PC-3 (cell line): ENCODE results near the gene AMIGO3. TPM values are rescaled to one million over a fixed set of nuclear protein-coding genes. Genes with fewer than 3 reads are reported as not detected.

Source experiments
- ATAC-seq: fragments of 200-7000 bp; cut with Tn5 transposase; 2 replicates; pipeline ENCODE4 v1.9.1; 2020; ENCODE audit warnings: mild to moderate bottlenecking, moderate library complexity
- BruUV-seq: library from RNA; stranded (reverse); fragments of 400-500 nt; replicated peaks from 2 replicates; lab custom pipeline; 2021; lab: Mats Ljungman, UMichigan
- CTCF ChIA-PET: fragments of 300-600 bp; sonication (Branson Sonifier 250); formaldehyde crosslinking; loops from one replicate; lab custom pipeline; 2022; ENCODE audit warnings: antibody characterized with exemption; lab: Charles Lee
- POLR2A ChIA-PET: fragments of 300-600 bp; sonication (Branson Sonifier 250); formaldehyde crosslinking; loops from one replicate; lab custom pipeline; 2022; ENCODE audit warnings: antibody characterized with exemption; ENCODE audit not compliant: unreplicated experiment; lab: Charles Lee
- DNase-seq: peaks from one replicate; pipeline ENCODE4 v3.0.0-alpha.2; 2015
- H2AFZ ChIP-seq: fragments of 300-600 bp; sonication (generic); 2 replicates; pipeline ENCODE4 v1.6.0; 2016; ENCODE audit warnings: antibody characterized with exemption, low read length
- H3F3A ChIP-seq: fragments of 300-600 bp; sonication (generic); one replicate; pipeline ENCODE4 v1.6.0; 2017; ENCODE audit warnings: antibody characterized with exemption, low read length, control low read depth, mild to moderate bottlenecking; ENCODE audit not compliant: unreplicated experiment
- H3K27ac ChIP-seq: fragments of 300-600 bp; sonication (generic); 2 replicates; pipeline ENCODE4 v1.5.1; 2016; ENCODE audit warnings: mild to moderate bottlenecking, low read length
- H3K27me3 ChIP-seq: fragments of 300-600 bp; sonication (generic); 2 replicates; pipeline ENCODE4 v1.6.1; 2016; ENCODE audit warnings: low read length, mixed read lengths
- H3K36me3 ChIP-seq: fragments of 300-600 bp; sonication (generic); 2 replicates; pipeline ENCODE4 v1.6.1; 2016; ENCODE audit warnings: low read depth, mixed run types, low read length, mixed read lengths
- H3K4me1 ChIP-seq: fragments of 300-600 bp; sonication (generic); 2 replicates; pipeline ENCODE4 v1.5.1; 2016; ENCODE audit warnings: low read length; ENCODE audit not compliant: insufficient read depth
- H3K4me2 ChIP-seq: fragments of 300-600 bp; sonication (generic); 2 replicates; pipeline ENCODE4 v1.6.0; 2016; ENCODE audit warnings: low read length
- H3K4me3 ChIP-seq: fragments of 300-600 bp; sonication (generic); 2 replicates; pipeline ENCODE4 v1.5.1; 2016; ENCODE audit warnings: mild to moderate bottlenecking, low read length, mixed read lengths
- H3K79me2 ChIP-seq: fragments of 300-600 bp; sonication (generic); 2 replicates; pipeline ENCODE4 v1.6.1; 2017; ENCODE audit warnings: low read length, mixed read lengths
- H3K9ac ChIP-seq: fragments of 300-600 bp; sonication (generic); 2 replicates; pipeline ENCODE4 v1.6.0; 2016; ENCODE audit warnings: mild to moderate bottlenecking, low read length
- H3K9me2 ChIP-seq: fragments of 300-600 bp; sonication (generic); replicated peaks from 2 replicates; pipeline ENCODE4 v1.6.1; 2016; ENCODE audit warnings: mixed run types, low read length, mixed read lengths
- H3K9me3 ChIP-seq: fragments of 300-600 bp; sonication (generic); 2 replicates; pipeline ENCODE4 v1.6.1; 2016; ENCODE audit warnings: low read length, mixed read lengths
- H4K20me1 ChIP-seq: fragments of 300-600 bp; sonication (generic); 2 replicates; pipeline ENCODE4 v1.6.1; 2016; ENCODE audit warnings: low read length, mixed read lengths
- CTCF ChIP-seq: fragments of 300-600 bp; sonication (generic); conservative IDR thresholded peaks from 2 replicates; pipeline ENCODE4 v1.5.1; 2017; ENCODE audit warnings: antibody characterized with exemption, low read depth, mild to moderate bottlenecking, low read length
- EZH2 ChIP-seq: fragments of 300-600 bp; sonication (generic); IDR thresholded peaks from one replicate; pipeline ENCODE4 v1.6.1; 2017; ENCODE audit warnings: antibody characterized with exemption, mild to moderate bottlenecking, low read length; ENCODE audit not compliant: unreplicated experiment
- EZH2phosphoT487 ChIP-seq: fragments of 300-600 bp; sonication (generic); IDR thresholded peaks from 2 replicates; pipeline ENCODE4 v1.6.1; 2018; ENCODE audit warnings: mild to moderate bottlenecking, antibody characterized with exemption, low read length, borderline replicate concordance
- intact Hi-C: fragments of 100-400 bp; cut with micrococcal nuclease; formaldehyde crosslinking; loops from 2 replicates; pipeline ENCODE4 v1.9.0; 2023
- total RNA-seq: library from RNA; depleted of rRNA; stranded (reverse); fragments of >200 nt; gene quantifications from 2 replicates; pipeline ENCODE4 v1.2.3, GENCODE V29; 2014

The AMIGO3 gene
- total RNA-seq, 1 experiment from 2014 or later: 1.8 TPM

DNA sequence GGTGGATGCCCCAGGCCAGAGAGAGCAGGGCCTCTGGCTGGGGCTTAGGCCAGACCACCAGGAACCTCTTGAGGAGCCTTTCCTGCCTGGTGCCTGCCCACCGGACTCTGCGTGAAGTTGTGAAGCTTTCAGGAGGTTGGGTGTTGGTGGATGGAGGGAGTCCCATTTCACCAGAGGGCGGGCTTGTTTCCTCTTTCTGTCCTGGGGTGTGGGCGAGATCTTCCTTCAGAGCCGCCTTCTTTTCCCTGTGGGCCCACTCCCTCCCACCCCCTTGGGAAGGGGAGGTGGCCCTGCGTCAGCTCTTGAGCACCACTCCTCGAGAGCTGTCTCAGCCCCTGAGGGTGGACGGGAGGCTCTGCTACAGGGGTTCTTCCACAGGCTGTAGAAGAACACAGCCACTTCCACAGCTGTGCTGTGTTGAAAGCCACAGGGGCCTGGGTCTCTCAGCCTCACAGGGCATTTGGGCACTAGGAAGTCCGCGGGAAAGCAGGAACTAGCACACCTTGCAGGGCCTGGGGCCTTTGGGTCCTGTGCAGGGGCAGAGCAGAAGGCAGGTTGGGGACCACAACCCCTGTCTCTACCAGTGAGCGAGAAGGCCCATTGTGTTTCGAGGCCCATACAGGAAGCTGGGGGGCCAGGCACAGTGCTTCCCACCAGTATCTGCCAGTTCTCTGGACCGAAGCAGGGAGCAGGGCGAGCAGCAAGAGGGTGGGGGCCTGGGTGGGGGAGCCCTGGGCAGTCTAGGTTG lies 2.1 kb downstream of the AMIGO3 start:
- no TSS peak for BruUV-seq

DNA sequence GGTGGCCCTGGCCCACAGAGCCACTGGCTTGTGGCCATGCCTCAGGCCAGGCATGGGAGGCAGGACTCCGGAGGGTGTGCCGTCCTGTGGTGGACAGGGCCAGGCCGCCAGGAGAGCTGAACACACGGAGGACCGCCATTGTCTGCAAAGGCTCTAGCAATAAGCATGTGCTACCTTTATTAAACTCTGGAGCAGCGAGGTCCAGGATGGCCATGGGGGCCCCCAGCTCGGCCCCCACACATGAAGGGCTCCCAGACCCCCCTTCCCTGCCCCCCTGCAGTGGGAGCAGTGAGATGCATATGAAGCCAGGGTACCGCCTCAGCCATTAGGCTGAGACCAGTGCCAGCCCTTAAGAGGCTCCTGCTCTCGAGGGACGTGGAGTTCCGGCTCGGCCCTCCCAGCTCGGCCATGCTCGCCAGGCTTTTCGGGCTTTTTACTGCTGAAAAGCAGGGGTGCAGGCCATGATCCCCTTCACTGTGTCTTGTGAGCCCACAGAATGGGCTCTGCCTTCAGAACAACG lies 2.7 kb downstream of the AMIGO3 start:
- H3K79me2 ChIP-seq: no peaks in the 10 kb centered on the region
- H3K27me3 ChIP-seq: no peaks in the 10 kb centered on the region
- H3K4me3 ChIP-seq: no peak overlapping the region
- H3K36me3 ChIP-seq: peaks cover 6% of the 10 kb centered on the region; the same call in 1 of the 2 replicates
- H4K20me1 ChIP-seq: no peaks in the 10 kb centered on the region
- H3F3A ChIP-seq: no peaks in the 10 kb centered on the region
- ATAC-seq (no peak), DNase-seq (no peak)
- peaks cover 3% of the 10 kb centered on the region; the same call in 1 of the 2 replicates for H3K4me1 ChIP-seq
- H3K4me2 ChIP-seq: no peak overlapping the region
- TF ChIP-seq EZH2 (no peak), CTCF (no peak), EZH2phosphoT487 (no peak)
- H2AFZ ChIP-seq: no peak overlapping the region
- H3K9me2 ChIP-seq: no peaks in the 10 kb centered on the region
- TSS peak; percentile 6 for BruUV-seq
- no peak overlapping the region for H3K9ac ChIP-seq
- no peak overlapping the region for H3K27ac ChIP-seq
- POLR2A ChIA-PET: interaction anchor here (0.6 kb wide), 1 partner anchor 83 kb away, joined by 3 read pairs; the partner anchor contains the start of gene CDHR4
- intact Hi-C loops: no loop called here
- H3K9me3 ChIP-seq: no peaks in the 10 kb centered on the region
- CTCF ChIA-PET: no interaction called here

More for the DNA sequence above, 2.1 kb downstream of the AMIGO3 start:
- no peak overlapping the region for H3K27ac ChIP-seq
- POLR2A ChIA-PET: interaction anchor here (0.6 kb wide), 1 partner anchor 83 kb away, joined by 3 read pairs; the partner anchor contains the start of gene CDHR4
- no peaks in the 10 kb centered on the region for H3F3A ChIP-seq
- no peak for DNase-seq
- no peak overlapping the region for H3K9ac ChIP-seq
- no peak overlapping the region for H3K4me2 ChIP-seq
- H3K4me3 ChIP-seq: no peak overlapping the region
- H3K27me3 ChIP-seq: no peaks in the 10 kb centered on the region
- H2AFZ ChIP-seq: no peak overlapping the region
- no peak for TF ChIP-seq CTCF
- TF ChIP-seq EZH2phosphoT487: no peak
- TF ChIP-seq EZH2: no peak
- no peaks in the 10 kb centered on the region for H4K20me1 ChIP-seq
- H3K9me2 ChIP-seq: no peaks in the 10 kb centered on the region
- H3K36me3 ChIP-seq: peaks cover 11% of the 10 kb centered on the region
- H3K79me2 ChIP-seq: peaks cover 4% of the 10 kb centered on the region
- no peaks in the 10 kb centered on the region for H3K9me3 ChIP-seq
- ATAC-seq: no peak
- peaks cover 5% of the 10 kb centered on the region for H3K4me1 ChIP-seq
- CTCF ChIA-PET: no interaction called here
- intact Hi-C loops: no loop called here

DNA sequence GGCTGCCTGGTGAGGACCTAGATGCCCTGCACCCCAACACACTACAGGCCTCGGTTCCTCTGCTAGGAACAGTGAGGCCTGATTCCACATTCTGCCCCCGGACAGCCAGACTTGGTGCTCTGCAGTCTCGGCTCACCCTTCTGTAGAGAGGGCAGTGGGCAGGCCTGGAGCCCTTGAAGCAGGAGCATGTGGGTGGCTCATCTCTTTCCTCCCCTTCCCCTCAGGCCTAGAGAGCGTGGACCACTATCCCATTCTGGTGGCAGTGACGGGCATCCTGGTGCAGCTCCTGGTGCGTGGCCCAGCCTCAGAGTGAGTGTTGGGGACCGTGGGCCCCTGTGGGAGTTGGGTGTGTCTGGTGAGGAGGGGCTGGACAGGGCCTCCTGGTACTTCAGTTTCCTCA lies 3.3 kb downstream of the AMIGO3 start:
- Histone ChIP-seq H3K79me2 (no peaks in the 10 kb centered on the region), H2AFZ (no peak overlapping the region), H3K27me3 (no peaks in the 10 kb centered on the region), H3K4me3 (no peak overlapping the region), H3K9ac (no peak overlapping the region), H3K4me2 (no peak overlapping the region), H3K9me2 (no peaks in the 10 kb centered on the region), H3K4me1 (peaks cover 3% of the 10 kb centered on the region; the same call in 1 of the 2 replicates), H4K20me1 (no peaks in the 10 kb centered on the region), H3K27ac (no peak overlapping the region), H3F3A (no peaks in the 10 kb centered on the region), H3K9me3 (no peaks in the 10 kb centered on the region), H3K36me3 (peaks cover 1% of the 10 kb centered on the region; the same call in 1 of the 2 replicates)
- intact Hi-C loops: no loop called here
- ChIA-PET CTCF (no interaction called here), POLR2A (no interaction called here)
- BruUV-seq: no TSS peak
- DNase-seq (no peak), ATAC-seq (no peak)
- TF ChIP-seq EZH2: no peak
- TF ChIP-seq CTCF: no peak
- TF ChIP-seq EZH2phosphoT487: no peak
